ENCODE data around the gene PABPC3. TPM values are rescaled to one million over a fixed set of nuclear protein-coding genes. Genes with fewer than 3 reads are reported as not detected.

The PABPC3 gene
- total and polyA plus RNA-seq, 2 of the 8 experiments (the other 6 are each of a cell fraction or from before 2014, with no cell fraction given): 0.18 to 0.48 TPM

DNA sequence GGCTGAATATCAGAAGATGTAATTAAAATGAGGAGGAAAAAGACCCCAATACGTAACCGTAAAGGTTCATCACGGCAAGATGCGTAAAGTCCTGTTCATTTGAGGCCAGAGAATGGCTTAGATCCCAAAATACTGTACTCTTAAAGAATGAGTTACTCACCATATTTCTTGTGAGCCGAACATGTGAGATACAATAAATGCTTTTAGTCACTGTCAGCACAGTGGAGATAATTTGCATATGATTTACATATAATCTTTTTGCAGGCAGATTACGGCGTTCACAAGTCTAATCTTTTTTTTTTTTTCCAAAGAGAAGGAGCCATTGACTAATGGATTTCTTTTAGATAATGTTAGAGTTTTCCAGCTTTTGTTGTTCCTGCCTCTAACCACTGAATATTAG, 47.8 kb downstream of the PABPC3 start (continued):
- TF ChIP-seq, protein P1, sequence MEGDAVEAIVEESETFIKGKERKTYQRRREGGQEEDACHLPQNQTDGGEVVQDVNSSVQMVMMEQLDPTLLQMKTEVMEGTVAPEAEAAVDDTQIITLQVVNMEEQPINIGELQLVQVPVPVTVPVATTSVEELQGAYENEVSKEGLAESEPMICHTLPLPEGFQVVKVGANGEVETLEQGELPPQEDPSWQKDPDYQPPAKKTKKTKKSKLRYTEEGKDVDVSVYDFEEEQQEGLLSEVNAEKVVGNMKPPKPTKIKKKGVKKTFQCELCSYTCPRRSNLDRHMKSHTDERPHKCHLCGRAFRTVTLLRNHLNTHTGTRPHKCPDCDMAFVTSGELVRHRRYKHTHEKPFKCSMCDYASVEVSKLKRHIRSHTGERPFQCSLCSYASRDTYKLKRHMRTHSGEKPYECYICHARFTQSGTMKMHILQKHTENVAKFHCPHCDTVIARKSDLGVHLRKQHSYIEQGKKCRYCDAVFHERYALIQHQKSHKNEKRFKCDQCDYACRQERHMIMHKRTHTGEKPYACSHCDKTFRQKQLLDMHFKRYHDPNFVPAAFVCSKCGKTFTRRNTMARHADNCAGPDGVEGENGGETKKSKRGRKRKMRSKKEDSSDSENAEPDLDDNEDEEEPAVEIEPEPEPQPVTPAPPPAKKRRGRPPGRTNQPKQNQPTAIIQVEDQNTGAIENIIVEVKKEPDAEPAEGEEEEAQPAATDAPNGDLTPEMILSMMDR (IDR thresholded peaks at IDR 0.05; ENCODE audit: control extremely low read depth in 1 of 3, insufficient read depth in 1 of 3, low read depth in 1 of 3, low read length in 3 of 3): no peak
- no peak for TF ChIP-seq HDAC2 (IDR thresholded peaks at IDR 0.05; ENCODE audit: borderline replicate concordance in 1 of 2, low read depth in 2 of 2, low read length in 2 of 2)
- no peak for TF ChIP-seq RFX5 (IDR thresholded peaks at IDR 0.05; ENCODE audit: borderline replicate concordance, low read depth, low read length)
- no peak for TF ChIP-seq RBBP5 (IDR thresholded peaks at IDR 0.05; ENCODE audit: borderline replicate concordance, low read depth, low read length)
- no peak for TF ChIP-seq TCF12 (IDR thresholded peaks at IDR 0.05; ENCODE audit: low read depth, low read length)
- TF ChIP-seq NRF1 (IDR thresholded peaks at IDR 0.05; ENCODE audit: low read depth, low read length): no peak
